ENCODE measurements around the gene ELFN1.

- TF ChIP-seq CTCF (IDR thresholded peaks at IDR 0.05; ENCODE audit: low read depth, low read length, missing input control) (no peak), MAX (IDR thresholded peaks at IDR 0.05) (no peak), RAD21 (IDR thresholded peaks at IDR 0.05) (no peak)
These were observed 79.3 kb downstream of the ELFN1 start for GRCh38 chr7:1749351-1749863.
